K562 (cell line): ENCODE data around the gene PQBP1. TPM values are rescaled to one million over a fixed set of nuclear protein-coding genes. Genes with fewer than 3 reads are reported as not detected.
A peak's percentile ranks its signal among the peaks of the same experiment; 100 is the strongest.

Experiments used
- ATF1 ChIP-seq, 2 experiments: fragments of 450-650 bp in 1 of 2; IDR thresholded peaks; 2 replicates each; pipeline ENCODE4 v1.6.1; 2016; ENCODE audit warnings: missing compliant biosample characterization in 1 of 2, missing genetic modification characterization in 1 of 2
- ETS2 ChIP-seq: IDR thresholded peaks from 2 replicates; pipeline ENCODE4 v1.6.1; 2016; ENCODE audit warnings: borderline replicate concordance, missing genetic modification characterization, mild to moderate bottlenecking, moderate library complexity, missing compliant biosample characterization; ENCODE audit not compliant: poor library complexity, severe bottlenecking
- GABPB1 ChIP-seq: sonication (generic); formaldehyde crosslinking; IDR thresholded peaks from 2 replicates; pipeline ENCODE4 v1.8.0; 2022; ENCODE audit warnings: mild to moderate bottlenecking, missing genetic modification reagents
- HNRNPK ChIP-seq: fragments of 200-400 bp; formaldehyde crosslinking; IDR thresholded peaks from one replicate; pipeline ENCODE4 v1.6.1; 2018; ENCODE audit warnings: mild to moderate bottlenecking, low read depth, low read length; ENCODE audit not compliant: poor library complexity, severe bottlenecking
- IFI16 ChIP-seq: fragments of 250-450 bp; sonication (Bioruptor Pico); IDR thresholded peaks from 2 replicates; pipeline ENCODE4 v2.1.2; 2022; ENCODE audit warnings: mild to moderate bottlenecking, inconsistent platforms
- LCOR ChIP-seq: sonication (generic); formaldehyde crosslinking; IDR thresholded peaks from 2 replicates; pipeline ENCODE4 v1.8.0; 2022; ENCODE audit warnings: mild to moderate bottlenecking, missing genetic modification reagents
- MIER1 ChIP-seq: fragments of 450-650 bp; IDR thresholded peaks from 2 replicates; pipeline ENCODE4 v1.6.1; 2016; ENCODE audit warnings: antibody characterized with exemption, mild to moderate bottlenecking, low read depth
- NFYB ChIP-seq: IDR thresholded peaks from 2 replicates; pipeline ENCODE4 v1.6.1; 2011; ENCODE audit warnings: mild to moderate bottlenecking, moderate library complexity; ENCODE audit not compliant: insufficient read length; ENCODE audit errors: extremely low read depth
- POLR2AphosphoS2 ChIP-seq: IDR thresholded peaks from 2 replicates; pipeline ENCODE4 v1.6.1; 2012; ENCODE audit warnings: low read length, improper control_type of control experiment
- PRPF4 ChIP-seq: fragments of 200-400 bp; formaldehyde crosslinking; IDR thresholded peaks from one replicate; pipeline ENCODE4 v1.6.1; 2017; ENCODE audit warnings: low read length, low read depth, mild to moderate bottlenecking; ENCODE audit not compliant: insufficient read depth, poor library complexity, severe bottlenecking
- RBM39 ChIP-seq: fragments of 200-400 bp; formaldehyde crosslinking; optimal IDR thresholded peaks from 2 replicates; pipeline ENCODE3; 2018; ENCODE audit warnings: low read depth, low read length
- SAP30 ChIP-seq: fragments of 200-600 bp; sonication (generic); IDR thresholded peaks from 2 replicates; pipeline ENCODE4 v1.6.1; 2012; ENCODE audit warnings: borderline replicate concordance, low read depth, mild to moderate bottlenecking, moderate library complexity, low read length, control low read depth, inconsistent platforms; ENCODE audit not compliant: insufficient read depth, poor library complexity, severe bottlenecking
- SP1 ChIP-seq: sonication (generic); formaldehyde crosslinking; IDR thresholded peaks from 2 replicates; pipeline ENCODE4 v1.8.1; 2022; ENCODE audit warnings: mild to moderate bottlenecking, missing genetic modification reagents
- TSHZ1 ChIP-seq: fragments of 250-450 bp; sonication (Bioruptor Pico); IDR thresholded peaks from 2 replicates; pipeline ENCODE4 v1.4.0; 2020; ENCODE audit warnings: mild to moderate bottlenecking, moderate library complexity
- ZBTB9 ChIP-seq: fragments of 450-650 bp; formaldehyde crosslinking; IDR thresholded peaks from 2 replicates; pipeline ENCODE4 v1.4.0; 2020; ENCODE audit warnings: mild to moderate bottlenecking, moderate library complexity
- ZNF3 ChIP-seq: fragments of 250-450 bp; sonication (Bioruptor Pico); IDR thresholded peaks from 2 replicates; pipeline ENCODE4 v1.5.0; 2021; ENCODE audit warnings: mild to moderate bottlenecking, moderate library complexity
- ZNF609 ChIP-seq: sonication (generic); formaldehyde crosslinking; IDR thresholded peaks from 2 replicates; pipeline ENCODE4 v1.8.1; 2023; ENCODE audit warnings: missing genetic modification reagents, mild to moderate bottlenecking, borderline replicate concordance
- polyA plus RNA-seq, 8 experiments: library from polyadenylated mRNA; depleted of rRNA in 4 of 8; stranded (reverse) in 5 of 8; unstranded in 3 of 8; fragments of >200 nt; fragmentation: Nextera tagmentation in 2 of 8; fragmentation: Illumina TruSeq in 1 of 8; extraction: Ambion mirVana in 2 of 8; extraction: Trizol in 1 of 8; gene quantifications; 2 replicates each; pipeline versions ENCODE4 v1.2.1 to v1.2.3, GENCODE V29; 2011 to 2014; ENCODE audit warnings: inconsistent platforms in 1 of 8, missing spikeins in 1 of 8
- total RNA-seq, 7 experiments: library from RNA; depleted of rRNA in 6 of 7; stranded (reverse); fragments of >200 nt in 6 of 7; fragmentation: Illumina TruSeq in 2 of 7; extraction: Trizol in 2 of 7; gene quantifications; 2 replicates each; pipeline versions ENCODE4 v1.2.1 to v1.2.3, GENCODE V29; 2011 to 2021; ENCODE audit warnings: low replicate concordance in 1 of 7

PQBP1 gene
- total and polyA plus RNA-seq, 9 of the 15 experiments (the other 6 are each of a cell fraction or from before 2014, with no cell fraction given) = 41.3 to 262 (median 112) TPM

- no peak for TF ChIP-seq PRPF4
- TF ChIP-seq RBM39 = no peak
- TF ChIP-seq ZNF3 (CRISPR knock-in tag) = peak; percentile 77
- TF ChIP-seq ETS2 (tag) = no peak
- peak; percentile 99 for TF ChIP-seq POLR2AphosphoS2
- TF ChIP-seq MIER1 = no peak
- TF ChIP-seq TSHZ1 (CRISPR knock-in tag) = no peak
- TF ChIP-seq SAP30 = peak; percentile 92
- TF ChIP-seq IFI16 (CRISPR knock-in tag) = no peak
- no peak for TF ChIP-seq HNRNPK
- no peak for TF ChIP-seq LCOR (CRISPR knock-in tag)
- no peak for TF ChIP-seq ATF1 (CRISPR knock-in tag; IDR thresholded peaks at IDR 0.05)
- peak; percentile 95 for TF ChIP-seq ATF1 (tag; IDR thresholded peaks at IDR 0.05)
- no peak for TF ChIP-seq ZNF609 (CRISPR knock-in tag)
- TF ChIP-seq NFYB = peak; percentile 18
- 0 out of 2 replicates have a peak, but pooled peaks have one; percentile 40 for TF ChIP-seq SP1 (CRISPR knock-in tag)
- TF ChIP-seq GABPB1 (CRISPR knock-in tag) = peak; percentile 96
- TF ChIP-seq ZBTB9 (CRISPR knock-in tag) = peak; percentile 77; the same call in 1 of the 2 replicates
Measured at GRCh38 chrX:48911412-48912182, 13.9 kb downstream of the PQBP1 start, which contains the start of gene SLC35A2 (continued).
